ENCODE data around the gene CAP2.

The CAP2 gene

DNA sequence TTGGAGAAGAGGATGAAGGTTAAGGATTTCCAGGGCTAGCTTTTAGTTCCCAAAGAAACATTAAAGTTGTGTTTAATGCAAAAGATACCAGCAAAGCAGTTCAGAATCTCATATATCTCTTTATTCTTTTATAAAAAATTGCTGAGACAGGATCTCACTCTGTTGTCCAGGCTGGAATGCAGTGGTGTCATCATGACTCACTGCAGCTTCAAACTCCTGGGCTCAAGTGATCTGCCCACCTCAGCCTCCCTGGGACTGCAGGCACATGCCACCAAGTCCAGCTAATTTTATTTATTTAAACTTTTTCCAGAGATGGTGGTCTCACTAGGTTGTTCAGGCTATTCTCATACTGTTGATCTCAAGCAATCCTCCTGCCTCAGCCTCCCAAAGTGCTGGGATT lies 41.1 kb upstream of the CAP2 start:
- H3K79me2 ChIP-seq (ENCODE audit: insufficient read depth, low read length) = no peaks in the 10 kb centered on the region
- no peaks in the 10 kb centered on the region for H4K20me1 ChIP-seq (ENCODE audit: insufficient read depth, low read length)
- TF ChIP-seq, protein P1, sequence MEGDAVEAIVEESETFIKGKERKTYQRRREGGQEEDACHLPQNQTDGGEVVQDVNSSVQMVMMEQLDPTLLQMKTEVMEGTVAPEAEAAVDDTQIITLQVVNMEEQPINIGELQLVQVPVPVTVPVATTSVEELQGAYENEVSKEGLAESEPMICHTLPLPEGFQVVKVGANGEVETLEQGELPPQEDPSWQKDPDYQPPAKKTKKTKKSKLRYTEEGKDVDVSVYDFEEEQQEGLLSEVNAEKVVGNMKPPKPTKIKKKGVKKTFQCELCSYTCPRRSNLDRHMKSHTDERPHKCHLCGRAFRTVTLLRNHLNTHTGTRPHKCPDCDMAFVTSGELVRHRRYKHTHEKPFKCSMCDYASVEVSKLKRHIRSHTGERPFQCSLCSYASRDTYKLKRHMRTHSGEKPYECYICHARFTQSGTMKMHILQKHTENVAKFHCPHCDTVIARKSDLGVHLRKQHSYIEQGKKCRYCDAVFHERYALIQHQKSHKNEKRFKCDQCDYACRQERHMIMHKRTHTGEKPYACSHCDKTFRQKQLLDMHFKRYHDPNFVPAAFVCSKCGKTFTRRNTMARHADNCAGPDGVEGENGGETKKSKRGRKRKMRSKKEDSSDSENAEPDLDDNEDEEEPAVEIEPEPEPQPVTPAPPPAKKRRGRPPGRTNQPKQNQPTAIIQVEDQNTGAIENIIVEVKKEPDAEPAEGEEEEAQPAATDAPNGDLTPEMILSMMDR (IDR thresholded peaks at IDR 0.05; ENCODE audit: borderline replicate concordance, extremely low read depth, low read length, poor library complexity, severe bottlenecking) = no peak
- no peak for TF ChIP-seq EZH2 (IDR thresholded peaks at IDR 0.05; ENCODE audit: borderline replicate concordance, low read depth, low read length, severe bottlenecking)
- H3K9ac ChIP-seq (ENCODE audit: low read depth, low read length) = no peak overlapping the region
- no peaks in the 10 kb centered on the region for H3K4me1 ChIP-seq (ENCODE audit: insufficient read depth, low read length)
- ATAC-seq (ENCODE audit: insufficient read depth, low read depth) = no peak
- no peaks in the 10 kb centered on the region for H3K36me3 ChIP-seq (ENCODE audit: insufficient read depth, low read length)
- H3K9me3 ChIP-seq (ENCODE audit: insufficient read depth, low read length, severe bottlenecking) = no peaks in the 10 kb centered on the region
- no peak overlapping the region for H3K27ac ChIP-seq (ENCODE audit: low read length)
- DNase-seq = no peak
- H3K4me3 ChIP-seq (ENCODE audit: low read depth in 1 of 2, low read length in 2 of 2) = no peak overlapping the region
- no peak overlapping the region for H2AFZ ChIP-seq (ENCODE audit: low read depth, low read length)
- H3K27me3 ChIP-seq (ENCODE audit: insufficient read depth, low read length, poor library complexity) = no peaks in the 10 kb centered on the region
- H3K4me2 ChIP-seq (ENCODE audit: insufficient read depth, low read length) = no peak overlapping the region

DNA sequence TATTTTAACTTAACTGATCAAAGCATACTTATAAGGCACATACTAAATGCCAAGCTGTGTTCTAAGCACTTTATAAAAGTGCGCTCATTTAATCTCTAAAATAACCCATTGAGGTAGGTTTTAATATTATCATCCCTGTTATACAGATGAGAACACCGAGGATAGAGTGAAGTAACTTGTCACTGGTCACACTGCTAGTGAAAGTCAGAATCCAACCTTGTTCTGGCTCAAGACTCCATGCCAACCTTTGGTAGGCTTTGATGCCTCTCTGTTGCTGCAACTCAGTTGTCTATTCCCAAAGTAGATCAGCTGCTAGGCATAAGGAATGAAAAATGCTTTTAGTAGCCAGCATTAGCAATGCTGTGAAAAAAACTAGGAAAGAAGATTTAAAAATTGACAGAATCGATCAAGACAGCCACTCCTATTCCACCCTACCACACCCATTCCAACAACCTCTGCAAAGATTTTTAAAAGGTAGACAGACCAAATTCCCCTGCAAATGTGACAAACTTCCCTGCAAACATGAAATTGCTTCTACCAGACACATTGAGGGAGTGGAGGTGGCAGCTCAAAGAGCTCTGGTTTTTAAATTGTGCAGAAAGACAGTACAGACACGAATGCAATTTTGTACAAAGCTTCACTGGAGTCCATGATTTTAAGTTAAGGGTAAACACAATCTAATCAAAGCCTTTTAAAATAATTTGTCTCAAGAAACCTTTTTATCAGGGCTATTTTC lies 39.8 kb upstream of the CAP2 start:
- H3K27ac ChIP-seq (ENCODE audit: low read length) = no peak overlapping the region
- no peaks in the 10 kb centered on the region for H3K27me3 ChIP-seq (ENCODE audit: insufficient read depth, low read length, poor library complexity)
- no peak for DNase-seq
- H3K79me2 ChIP-seq (ENCODE audit: insufficient read depth, low read length) = no peaks in the 10 kb centered on the region
- no peak overlapping the region for H2AFZ ChIP-seq (ENCODE audit: low read depth, low read length)
- no peak overlapping the region for H3K9ac ChIP-seq (ENCODE audit: low read depth, low read length)
- H3K4me2 ChIP-seq (ENCODE audit: insufficient read depth, low read length) = no peak overlapping the region
- ATAC-seq (ENCODE audit: insufficient read depth, low read depth) = no peak
- no peaks in the 10 kb centered on the region for H4K20me1 ChIP-seq (ENCODE audit: insufficient read depth, low read length)
- H3K4me1 ChIP-seq (ENCODE audit: insufficient read depth, low read length) = no peaks in the 10 kb centered on the region
- TF ChIP-seq, protein P1 (IDR thresholded peaks at IDR 0.05; ENCODE audit: borderline replicate concordance, extremely low read depth, low read length, poor library complexity, severe bottlenecking) = no peak
- TF ChIP-seq EZH2 (IDR thresholded peaks at IDR 0.05; ENCODE audit: borderline replicate concordance, low read depth, low read length, severe bottlenecking) = no peak
- H3K4me3 ChIP-seq (ENCODE audit: low read depth in 1 of 2, low read length in 2 of 2) = no peak overlapping the region
- H3K36me3 ChIP-seq (ENCODE audit: insufficient read depth, low read length) = no peaks in the 10 kb centered on the region
- no peaks in the 10 kb centered on the region for H3K9me3 ChIP-seq (ENCODE audit: insufficient read depth, low read length, severe bottlenecking)

DNA sequence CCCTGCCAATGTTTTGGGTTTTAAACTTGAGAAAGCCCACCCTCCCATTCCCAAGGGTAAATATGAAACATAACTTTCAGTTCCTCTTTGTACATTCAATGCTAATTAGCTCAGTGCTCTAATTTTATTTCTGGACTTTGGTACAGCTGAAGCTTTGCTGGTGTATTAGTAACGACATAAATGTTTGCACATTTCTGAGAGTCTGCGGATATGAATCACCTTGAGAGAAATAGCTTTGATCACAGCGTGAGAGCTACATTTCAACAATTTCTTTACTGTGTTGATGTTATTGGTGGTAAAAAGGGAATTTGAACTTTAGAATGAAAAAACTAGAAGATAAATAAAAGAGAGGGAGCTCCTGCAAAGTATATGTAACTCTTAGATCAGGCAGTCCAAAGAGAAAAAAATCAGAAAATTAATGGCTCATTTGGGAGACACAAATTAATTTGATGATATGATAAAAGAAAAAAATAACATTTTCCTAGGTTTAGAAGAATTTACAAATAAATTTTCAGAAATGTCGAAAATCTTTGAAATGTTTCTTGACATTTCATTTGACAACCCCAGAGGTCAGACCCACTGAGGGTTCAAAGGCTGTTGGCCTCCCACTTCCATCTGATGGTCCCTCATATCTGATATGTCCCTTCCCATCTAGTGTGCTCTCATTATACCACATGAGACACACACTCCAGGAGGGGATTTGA lies 38.5 kb upstream of the CAP2 start:
- DNase-seq (no peak), ATAC-seq (ENCODE audit: insufficient read depth, low read depth) (no peak)
- no peaks in the 10 kb centered on the region for H3K4me1 ChIP-seq (ENCODE audit: insufficient read depth, low read length)
- H3K4me3 ChIP-seq (ENCODE audit: low read depth in 1 of 2, low read length in 2 of 2) = no peak overlapping the region
- H3K79me2 ChIP-seq (ENCODE audit: insufficient read depth, low read length) = no peaks in the 10 kb centered on the region
- TF ChIP-seq, protein P1 (IDR thresholded peaks at IDR 0.05; ENCODE audit: borderline replicate concordance, extremely low read depth, low read length, poor library complexity, severe bottlenecking) = no peak
- no peak for TF ChIP-seq EZH2 (IDR thresholded peaks at IDR 0.05; ENCODE audit: borderline replicate concordance, low read depth, low read length, severe bottlenecking)
- H3K9ac ChIP-seq (ENCODE audit: low read depth, low read length) = no peak overlapping the region
- H3K9me3 ChIP-seq (ENCODE audit: insufficient read depth, low read length, severe bottlenecking) = no peaks in the 10 kb centered on the region
- no peaks in the 10 kb centered on the region for H3K27me3 ChIP-seq (ENCODE audit: insufficient read depth, low read length, poor library complexity)
- no peak overlapping the region for H2AFZ ChIP-seq (ENCODE audit: low read depth, low read length)
- H3K36me3 ChIP-seq (ENCODE audit: insufficient read depth, low read length) = no peaks in the 10 kb centered on the region
- no peak overlapping the region for H3K27ac ChIP-seq (ENCODE audit: low read length)
- no peak overlapping the region for H3K4me2 ChIP-seq (ENCODE audit: insufficient read depth, low read length)
- no peaks in the 10 kb centered on the region for H4K20me1 ChIP-seq (ENCODE audit: insufficient read depth, low read length)
